GM19023 (cell line): ENCODE measurements around the gene CSTB.

Experiments
- ATAC-seq: cut with Tn5 transposase; IDR thresholded peaks from one replicate; pipeline ENCODE4 v1.9.1; 2021; ENCODE audit warnings: mild to moderate bottlenecking, moderate library complexity; ENCODE audit not compliant: unreplicated experiment

CSTB gene

GRCh38 chr21:43811262-43812105 lies 35.4 kb upstream of the CSTB start:
- no peak for ATAC-seq

- no peak for ATAC-seq
Observed at GRCh38 chr21:43810505-43811261, 34.6 kb upstream of the CSTB start.

GRCh38 chr21:43809853-43810504 lies 33.9 kb upstream of the CSTB start:
- ATAC-seq, result no peak

- no peak for ATAC-seq
Observed at GRCh38 chr21:43809346-43809799, 33.3 kb upstream of the CSTB start.

- no peak for ATAC-seq
Observed at GRCh38 chr21:43808832-43809251, 32.7 kb upstream of the CSTB start.

GRCh38 chr21:43808367-43808766 lies 32.3 kb upstream of the CSTB start:
- no peak for ATAC-seq

GRCh38 chr21:43806017-43806710 lies 30.1 kb upstream of the CSTB start:
- no peak for ATAC-seq

GRCh38 chr21:43805275-43805800 lies 29.2 kb upstream of the CSTB start:
- ATAC-seq, result peak; percentile 72

GRCh38 chr21:43803558-43804300 lies 27.6 kb upstream of the CSTB start:
- ATAC-seq, result no peak

- ATAC-seq, result no peak
Observed at GRCh38 chr21:43802713-43803313, 26.7 kb upstream of the CSTB start.

- no peak for ATAC-seq
Observed at GRCh38 chr21:43801006-43801783, 25.1 kb upstream of the CSTB start.

GRCh38 chr21:43800566-43800965 lies 24.5 kb upstream of the CSTB start:
- ATAC-seq, result no peak

- ATAC-seq, result no peak
Observed at GRCh38 chr21:43800124-43800523, 24.0 kb upstream of the CSTB start.

GRCh38 chr21:43799301-43799840 lies 23.3 kb upstream of the CSTB start:
- no peak for ATAC-seq

GRCh38 chr21:43797925-43798715 lies 22.0 kb upstream of the CSTB start:
- no peak for ATAC-seq

GRCh38 chr21:43797415-43797814 lies 21.3 kb upstream of the CSTB start:
- no peak for ATAC-seq

GRCh38 chr21:43794857-43795256 lies 18.7 kb upstream of the CSTB start:
- no peak for ATAC-seq

- ATAC-seq, result no peak
Observed at GRCh38 chr21:43794311-43794710, 18.2 kb upstream of the CSTB start.
